Heart right ventricle (tissue), 16 donors: ENCODE results near the gene HID1. TPM values are rescaled to one million over a fixed set of nuclear protein-coding genes. Genes with fewer than 3 reads are reported as not detected.
"Not testable (repeated sequence)": the region's sequence is repeated elsewhere in the genome, so short reads cannot be mapped to it uniquely, and the experiment has no call there.

Source experiments
- ATAC-seq, 8 donors: fragments of 200-7000 bp; cut with Tn5 transposase; one replicate each; pipeline ENCODE4 v1.9.1; 2020; ENCODE audit warnings: mild to moderate bottlenecking in 8 of 8, moderate library complexity in 8 of 8, moderate number of reproducible peaks in 1 of 8
- DNase-seq, 2 donors: peaks; one replicate each; pipeline ENCODE4 v3.0.0-alpha.2; 2020
- H3K27ac ChIP-seq, 10 donors: fragments of 200-600 bp; sonication (generic) in 2 of 10; one replicate each; pipeline versions ENCODE4 v1.5.0 to v1.8.0; 2020 to 2022; ENCODE audit warnings: mild to moderate bottlenecking in 3 of 10
- H3K27me3 ChIP-seq, 7 donors: fragments of 200-600 bp; one replicate each; pipeline ENCODE4 v1.8.0; 2021 to 2022; ENCODE audit warnings: mild to moderate bottlenecking in 2 of 7
- H3K36me3 ChIP-seq, 9 donors: fragments of 200-600 bp; sonication (generic) in 1 of 9; one replicate each; pipeline versions ENCODE4 v1.5.0 to v1.8.0; 2020 to 2022; ENCODE audit warnings: mild to moderate bottlenecking in 2 of 9
- H3K4me1 ChIP-seq, 9 donors: fragments of 200-600 bp; sonication (generic) in 1 of 9; one replicate each; pipeline versions ENCODE4 v1.5.0 to v1.8.0; 2020 to 2022; ENCODE audit warnings: mild to moderate bottlenecking in 4 of 9
- H3K4me3 ChIP-seq, 10 donors: fragments of 200-600 bp; sonication (generic) in 2 of 10; one replicate each; pipeline versions ENCODE4 v1.5.0 to v1.8.0; 2020 to 2022; ENCODE audit warnings: mild to moderate bottlenecking in 7 of 10, moderate library complexity in 2 of 10
- H3K9me3 ChIP-seq, 11 donors: fragments of 200-600 bp in 10 of 11; sonication (generic) in 2 of 11; one replicate each; pipeline versions ENCODE4 v1.5.0 to v1.8.0; 2013 to 2022; ENCODE audit warnings: mild to moderate bottlenecking in 2 of 11, control low read depth in 1 of 11, moderate library complexity in 1 of 11
- WGBS, 2 donors: extraction: QIAGEN DNeasy Blood & Tissue Kit; methylation state at CpG; one replicate each; pipeline ENCODE4 v1.1.7; 2013; ENCODE audit warnings: inconsistent platforms in 1 of 2; 5-methylcytosine and 5-hydroxymethylcytosine counted together
- intact Hi-C, 10 donors: fragments of 100-400 bp; cut with DNase I; formaldehyde crosslinking; loops; one replicate each; pipeline versions ENCODE4 v1.11.1 to v1.14.2; 2022
- polyA plus RNA-seq, 2 donors: library from polyadenylated mRNA; stranded (reverse); fragments of 200-250 nt; gene quantifications; one replicate each; pipeline ENCODE4 v1.2.3, GENCODE V29; 2013
- total RNA-seq, 10 donors: library from RNA; stranded (reverse); fragmentation: NEBNext Ultra II Directional in 3 of 10; extraction: Animal tissue kit (Norgen Biotek cat#: 25700) in 3 of 10; gene quantifications; one replicate each; pipeline versions ENCODE4 v1.2.1 to v1.2.4, GENCODE V29; 2021 to 2023
- TF ChIP-seq, protein P1 (sequence below), 9 donors: fragments of 200-600 bp; sonication (generic) in 2 of 9; IDR thresholded peaks; one replicate each; pipeline versions ENCODE4 v1.5.0 to v1.8.0; 2021 to 2022; ENCODE audit warnings: antibody characterized with exemption in 9 of 9, mild to moderate bottlenecking in 5 of 9, moderate library complexity in 1 of 9
- donor health status: Arrhythmogenic right ventricular cardiomyopathy.
- donor health status: ischemic (EF 13 %, LVEDD 7.1; RV severe dilation, severe dysfunction).
- donor health status: healthy with polysubstance abuse.
- donor health status: DM: no; HTN: yes; CAD: no.
- donor health status: DM: no; HTN: no; CAD: no.
- donor health status: ischemic (EF 25% LVEDD 6.9; RV normal size, moderate dysfunction).
- donor health status: ischemic (EF 25% LVEDD 5.7; RV mildly dilated, moderate dysfunction).
- donor health status: healthy.
- donor health status: DM: yes; HTN: yes; CAD: no.
- donor health status: Ischemic cardiomyopathy.
- donor health status: ischemic (EF 35%, LVEDD 5.7; RV mildly dilated, moderate dysfunction).
- donor health status: nonischemic (EF 11% LVEDD 7.7; RV severe dilation, severe dysfunction).
- donor health status: DM: yes; HTN: yes; CAD: no.
- donor health status: PGD.
- donor health status: ischemic (EF 29% LVEDD 5.4; RV normal size, mild dysfunction).
- donor health status: nonischemic (EF 23%, LVEDD 6.1; RV moderate dilation, normal function).

HID1 gene
- total and polyA plus RNA-seq, 12 donors: 3.9 to 23.8 (median 9.5) TPM

- peak overlapping the region; percentile 87 to 100 (median 98) for H3K27ac ChIP-seq
- intact Hi-C loops: loop anchor here in 6 of 10 donors (1.0 to 10.0 kb wide), 7 partner anchors 23 to 124 kb away; partner anchors contain the start of genes ATP5PD (in 3 of the 6), KCTD2 (in 3 of the 6) and MRPL58 (in 1 of the 6)
- no peaks in the 10 kb centered on the region for H3K9me3 ChIP-seq
- TF ChIP-seq, protein P1, sequence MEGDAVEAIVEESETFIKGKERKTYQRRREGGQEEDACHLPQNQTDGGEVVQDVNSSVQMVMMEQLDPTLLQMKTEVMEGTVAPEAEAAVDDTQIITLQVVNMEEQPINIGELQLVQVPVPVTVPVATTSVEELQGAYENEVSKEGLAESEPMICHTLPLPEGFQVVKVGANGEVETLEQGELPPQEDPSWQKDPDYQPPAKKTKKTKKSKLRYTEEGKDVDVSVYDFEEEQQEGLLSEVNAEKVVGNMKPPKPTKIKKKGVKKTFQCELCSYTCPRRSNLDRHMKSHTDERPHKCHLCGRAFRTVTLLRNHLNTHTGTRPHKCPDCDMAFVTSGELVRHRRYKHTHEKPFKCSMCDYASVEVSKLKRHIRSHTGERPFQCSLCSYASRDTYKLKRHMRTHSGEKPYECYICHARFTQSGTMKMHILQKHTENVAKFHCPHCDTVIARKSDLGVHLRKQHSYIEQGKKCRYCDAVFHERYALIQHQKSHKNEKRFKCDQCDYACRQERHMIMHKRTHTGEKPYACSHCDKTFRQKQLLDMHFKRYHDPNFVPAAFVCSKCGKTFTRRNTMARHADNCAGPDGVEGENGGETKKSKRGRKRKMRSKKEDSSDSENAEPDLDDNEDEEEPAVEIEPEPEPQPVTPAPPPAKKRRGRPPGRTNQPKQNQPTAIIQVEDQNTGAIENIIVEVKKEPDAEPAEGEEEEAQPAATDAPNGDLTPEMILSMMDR (IDR thresholded peaks at IDR 0.05): peak; percentile 16 to 66 (median 42)
- peaks cover 0 to 5% (median 0%) of the 10 kb centered on the region in 9 donors for H3K36me3 ChIP-seq
- H3K4me3 ChIP-seq: peak overlapping the region; percentile 63 to 92 (median 80)
- WGBS, 2 donors: 1 to 2% methylated on average over 72 to 76 of the region's 76 CpGs
- peaks cover 0 to 52% (median 29%) of the 10 kb centered on the region in 9 donors for H3K4me1 ChIP-seq
- H3K27me3 ChIP-seq: peaks cover 0 to 13% (median 0%) of the 10 kb centered on the region in 7 donors
- DNase-seq: peak; percentile 85 to 95
- peak; percentile 72 to 93 (median 88) for ATAC-seq
Observed at GRCh38 chr17:74987909-74988711, 15.6 kb upstream of the HID1 start.

DNA sequence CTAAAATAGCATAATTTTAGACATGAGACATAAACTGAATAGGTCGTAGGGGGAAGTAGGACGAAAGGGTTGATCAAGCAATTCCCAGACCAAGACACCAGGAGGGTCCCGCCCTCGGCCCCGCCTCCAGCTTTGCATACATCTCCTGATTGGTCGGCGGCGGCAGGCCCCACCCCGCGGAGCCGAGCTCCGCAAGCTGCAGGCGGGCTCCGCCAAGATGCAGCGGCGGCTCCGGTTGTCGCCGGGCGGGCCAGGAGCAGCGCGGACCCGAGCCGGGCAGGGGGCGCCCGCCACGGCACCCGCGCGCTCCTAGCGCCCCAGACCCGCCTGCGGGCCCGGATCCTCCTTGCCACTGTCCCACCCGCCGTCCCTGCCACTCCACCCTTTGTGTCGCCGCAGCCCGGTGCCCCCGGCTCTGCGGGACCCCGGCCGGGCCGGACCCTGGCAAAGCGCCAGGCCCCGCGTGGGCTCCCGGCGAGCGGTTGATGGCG, 14.9 kb upstream of the HID1 start, which contains the start of gene CDR2L:
Gene CDR2L, plus strand, starts transcription at position 215 of the 491 bp plus-strand sequence. CDS start 412 bp downstream, outside the sequence.
- TF ChIP-seq, protein P1 (IDR thresholded peaks at IDR 0.05): no peak
- peak within 1 kb of the TSS; percentile 87 to 100 (median 98) for H3K27ac ChIP-seq
- H3K4me1 ChIP-seq: peaks cover 0 to 52% (median 30%) of the 10 kb centered on the region in 9 donors
- H3K27me3 ChIP-seq: peaks cover 0 to 17% (median 0%) of the 10 kb centered on the region in 7 donors
- no peaks in the 10 kb centered on the region for H3K9me3 ChIP-seq
- 0% methylated on average over 36 to 51 of the region's 51 CpGs for WGBS, 2 donors
- peak; percentile 96 to 97 for DNase-seq
- peak within 1 kb of the TSS; percentile 63 to 92 (median 80) for H3K4me3 ChIP-seq
- intact Hi-C loops: loop anchor here in 5 of 10 donors (2.0 to 10.0 kb wide), 4 partner anchors 25 to 125 kb away; partner anchors contain the start of genes ATP5PD (in 3 of the 5), KCTD2 (in 3 of the 5) and MRPL58 (in 1 of the 5)
- peak; percentile 87 to 94 (median 92) for ATAC-seq
- H3K36me3 ChIP-seq: peaks cover 0 to 4% (median 0%) of the 10 kb centered on the region in 9 donors

DNA sequence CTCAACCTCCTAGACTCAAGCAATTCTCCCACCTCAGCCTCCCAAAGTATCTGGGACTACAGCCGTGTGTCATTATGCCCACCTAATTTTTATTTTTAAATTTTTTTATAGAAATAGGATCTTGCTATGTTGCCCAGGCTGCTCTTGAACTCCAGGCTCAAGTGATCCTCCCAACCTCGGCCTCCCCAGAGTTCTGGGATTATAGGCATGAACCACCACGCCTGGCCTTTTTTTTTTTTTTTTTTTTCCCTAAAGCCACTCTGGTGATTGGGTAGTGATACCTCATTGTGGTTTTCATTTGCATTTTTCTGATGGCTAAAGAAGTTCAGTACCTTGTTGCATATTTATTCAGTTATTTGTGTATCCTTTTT, 13.6 kb upstream of the HID1 start:
- DNase-seq (no peak), ATAC-seq (no peak)
- H3K4me1 ChIP-seq: peaks cover 4 to 53% (median 42%) of the 10 kb centered on the region in 9 donors
- WGBS, 2 donors: 96 to 98% methylated on average over 3 of the region's 3 CpGs
- no peak overlapping the region for H3K4me3 ChIP-seq
- H3K36me3 ChIP-seq: no peaks in the 10 kb centered on the region
- TF ChIP-seq, protein P1 (IDR thresholded peaks at IDR 0.05): no peak
- H3K9me3 ChIP-seq: no peaks in the 10 kb centered on the region
- H3K27ac ChIP-seq: no peak overlapping the region
- H3K27me3 ChIP-seq: peaks cover 0 to 29% (median 0%) of the 10 kb centered on the region in 7 donors
- intact Hi-C loops: loop anchor here in 5 of 10 donors (2.0 to 10.0 kb wide), 4 partner anchors 27 to 126 kb away; partner anchors contain the start of genes ATP5PD (in 3 of the 5), KCTD2 (in 3 of the 5) and MRPL58 (in 1 of the 5)

DNA sequence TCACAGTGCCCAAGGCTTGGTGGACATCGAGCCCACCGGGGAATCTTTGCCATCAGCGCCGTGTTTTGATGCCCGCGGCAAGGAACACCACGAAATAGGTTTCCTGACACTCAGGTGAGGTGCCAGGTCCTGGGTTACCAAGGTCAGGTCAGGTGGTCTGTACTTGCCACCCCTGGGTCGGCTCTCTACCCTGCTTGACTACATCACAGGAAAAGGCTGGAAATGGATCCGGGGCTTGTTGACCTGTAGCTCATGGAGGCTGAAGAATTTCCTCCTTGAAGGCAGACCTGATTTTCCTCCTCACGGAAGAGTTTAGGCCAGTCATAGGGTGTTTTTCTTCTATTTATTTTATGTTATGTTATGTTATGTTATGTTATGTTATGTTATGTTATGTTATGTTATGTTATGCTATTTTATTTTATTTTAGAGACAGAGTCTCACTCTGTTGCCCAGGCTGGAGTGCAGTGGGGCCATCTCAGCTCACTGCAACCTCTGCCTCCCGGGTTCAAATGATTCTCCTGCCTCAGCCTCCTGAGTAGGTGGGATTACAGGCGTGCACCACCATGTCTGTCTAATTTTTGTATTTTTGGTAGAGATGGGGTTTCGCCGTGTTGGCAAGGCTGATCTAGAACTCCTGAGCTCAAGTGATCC, 10.2 kb upstream of the HID1 start:
- peak overlapping the region; percentile 76 to 96 (median 92) for H3K27ac ChIP-seq
- WGBS, 2 donors: 32% methylated on average over 14 of the region's 14 CpGs
- intact Hi-C loops: loop anchor here in 3 of 10 donors (2.0 to 10.0 kb wide), 3 partner anchors 30 to 52 kb away; partner anchors contain the start of gene MRPL58 (in 1 of the 3)
- not testable (repeated sequence) for H3K36me3 ChIP-seq, H3K9me3 ChIP-seq, DNase-seq
- H3K4me3 ChIP-seq: peak overlapping the region; percentile 40 to 79 (median 68)
- H3K27me3 ChIP-seq: peaks cover 0 to 27% (median 0%) of the 10 kb centered on the region in 7 donors
- peaks cover 4 to 31% (median 22%) of the 10 kb centered on the region in 9 donors for H3K4me1 ChIP-seq
- peak in 3 of 8 donors; percentile 5 to 29 (median 11) for ATAC-seq
